Measurements from ENCODE around the gene ATXN7L3. TPM values are rescaled to one million over a fixed set of nuclear protein-coding genes. Genes with fewer than 3 reads are reported as not detected.

The ATXN7L3 gene
- total RNA-seq, 6 experiments from 2014 or later, result 20.3 to 26.8 (median 22.1) TPM

GRCh38 chr17:44204441-44204882, 4.8 kb upstream of the ATXN7L3 start:
- no peak overlapping the region for H3K4me3 ChIP-seq
- H3K27me3 ChIP-seq, result no peaks in the 10 kb centered on the region
- intact Hi-C loops (cut with DNase I), result no loop called here
- 33% methylated on average over 1 of the region's 5 CpGs for WGBS (ENCODE audit: insufficient coverage, low coverage, low lambda C conversion rate, missing lambda C conversion rate)
- peaks cover 0 to 24% (median 11%) of the 10 kb centered on the region in 4 donors for H3K36me3 ChIP-seq
- no peak for TF ChIP-seq POLR2A (IDR thresholded peaks at IDR 0.05)
- no peak for TF ChIP-seq CTCF (IDR thresholded peaks at IDR 0.05)
- H3K27ac ChIP-seq, result no peak overlapping the region
- ATAC-seq (no peak), DNase-seq (no peak)
- no peaks in the 10 kb centered on the region for H3K4me1 ChIP-seq
- no peaks in the 10 kb centered on the region for H3K9me3 ChIP-seq

GRCh38 chr17:44203731-44204440, 4.2 kb upstream of the ATXN7L3 start:
- Histone ChIP-seq H3K36me3 (peaks cover 0 to 18% (median 6%) of the 10 kb centered on the region in 4 donors), H3K27me3 (no peaks in the 10 kb centered on the region), H3K27ac (no peak overlapping the region), H3K4me3 (no peak overlapping the region), H3K4me1 (no peaks in the 10 kb centered on the region), H3K9me3 (no peaks in the 10 kb centered on the region)
- ATAC-seq (no peak), DNase-seq (no peak)
- no peak for TF ChIP-seq POLR2A (IDR thresholded peaks at IDR 0.05)
- TF ChIP-seq CTCF (IDR thresholded peaks at IDR 0.05), result peak; percentile 48 to 61 (median 56)
- intact Hi-C loops (cut with DNase I), result no loop called here
- 52% methylated on average over 9 of the region's 9 CpGs for WGBS (ENCODE audit: insufficient coverage, low coverage, low lambda C conversion rate, missing lambda C conversion rate)

GRCh38 chr17:44202756-44203155, 3.1 kb upstream of the ATXN7L3 start:
- Histone ChIP-seq H3K9me3 (no peaks in the 10 kb centered on the region), H3K27ac (no peak overlapping the region), H3K36me3 (peaks cover 0 to 8% (median 3%) of the 10 kb centered on the region in 4 donors), H3K4me1 (peaks cover 0 to 3% (median 0%) of the 10 kb centered on the region in 4 donors), H3K4me3 (no peak overlapping the region), H3K27me3 (no peaks in the 10 kb centered on the region)
- ATAC-seq, result no peak
- intact Hi-C loops (cut with DNase I), result no loop called here
- 60% methylated on average over 4 of the region's 4 CpGs for WGBS (ENCODE audit: insufficient coverage, low coverage, low lambda C conversion rate, missing lambda C conversion rate)
- no peak for TF ChIP-seq CTCF (IDR thresholded peaks at IDR 0.05)
- no peak for TF ChIP-seq POLR2A (IDR thresholded peaks at IDR 0.05)
- peak in 1 of 3 donors; percentile 57 for DNase-seq

- no peaks in the 10 kb centered on the region for H3K9me3 ChIP-seq
- peaks cover 0 to 15% (median 2%) of the 10 kb centered on the region in 4 donors for H3K36me3 ChIP-seq
- H3K4me1 ChIP-seq, result peaks cover 0 to 3% (median 0%) of the 10 kb centered on the region in 4 donors
- DNase-seq (peak in 1 of 3 donors; percentile 48), ATAC-seq (no peak)
- intact Hi-C loops (cut with DNase I), result no loop called here
- peak overlapping the region; percentile 90 to 96 (median 92) for H3K27ac ChIP-seq
- H3K27me3 ChIP-seq, result no peaks in the 10 kb centered on the region
- H3K4me3 ChIP-seq, result peak overlapping the region; percentile 79 to 96 (median 83)
- TF ChIP-seq CTCF (IDR thresholded peaks at IDR 0.05), result no peak
- WGBS (ENCODE audit: insufficient coverage, low coverage, low lambda C conversion rate, missing lambda C conversion rate), result 7% methylated on average over 16 of the region's 36 CpGs
Measured at GRCh38 chr17:44200478-44201155, 933 bp upstream of the ATXN7L3 start.

Data from right lobe of liver (tissue), 6 donors.